GM19372 (cell line): ENCODE data around the gene SMIM28.
A peak's percentile ranks its signal among the peaks of the same experiment; 100 is the strongest.

Experiments used
- ATAC-seq: cut with Tn5 transposase; IDR thresholded peaks from one replicate; pipeline ENCODE4 v1.9.1; 2021; ENCODE audit warnings: mild to moderate bottlenecking, low read depth, moderate library complexity; ENCODE audit not compliant: unreplicated experiment

Gene SMIM28

GRCh38 chr6:138372711-138373463 is 4.8 kb upstream of the SMIM28 start:
- no peak for ATAC-seq

- no peak for ATAC-seq
Measured at GRCh38 chr6:138374230-138374629, 3.5 kb upstream of the SMIM28 start.

GRCh38 chr6:138374815-138375214 is 2.9 kb upstream of the SMIM28 start:
- ATAC-seq = no peak

GRCh38 chr6:138377042-138377441 is 663 bp upstream of the SMIM28 start:
- no peak for ATAC-seq

- ATAC-seq = no peak
Measured at GRCh38 chr6:138378463-138378862, 758 bp downstream of the SMIM28 start.

GRCh38 chr6:138382498-138383265 is 5.0 kb downstream of the SMIM28 start:
- no peak for ATAC-seq

GRCh38 chr6:138383776-138384175 is 6.1 kb downstream of the SMIM28 start:
- ATAC-seq = no peak

GRCh38 chr6:138386897-138387296 is 9.2 kb downstream of the SMIM28 start:
- no peak for ATAC-seq

- ATAC-seq = no peak
Measured at GRCh38 chr6:138387577-138388368, 10.1 kb downstream of the SMIM28 start.

- ATAC-seq = no peak
Measured at GRCh38 chr6:138389551-138389950, 11.8 kb downstream of the SMIM28 start.

GRCh38 chr6:138393871-138394783 is 16.4 kb downstream of the SMIM28 start:
- ATAC-seq = no peak

- ATAC-seq = no peak
Measured at GRCh38 chr6:138396709-138397108, 19.0 kb downstream of the SMIM28 start.

GRCh38 chr6:138397128-138398122 is 19.7 kb downstream of the SMIM28 start:
- ATAC-seq = no peak

GRCh38 chr6:138400326-138400725 is 22.6 kb downstream of the SMIM28 start:
- no peak for ATAC-seq

GRCh38 chr6:138401960-138402837 is 24.5 kb downstream of the SMIM28 start:
- no peak for ATAC-seq

- ATAC-seq = no peak
Measured at GRCh38 chr6:138402838-138403187, 25.1 kb downstream of the SMIM28 start.

GRCh38 chr6:138403324-138403800 is 25.7 kb downstream of the SMIM28 start:
- ATAC-seq = peak; percentile 7
